Psoas muscle (tissue), 8 donors: Measurements from ENCODE around the gene CGREF1. TPM values are rescaled to one million over a fixed set of nuclear protein-coding genes. Genes with fewer than 3 reads are reported as not detected.

ENCODE experiments used
- ATAC-seq, 4 donors: fragments of 200-7000 bp; cut with Tn5 transposase; one replicate each; pipeline ENCODE4 v1.9.1; 2020; ENCODE audit warnings: moderate library complexity in 3 of 4, mild to moderate bottlenecking in 2 of 4
- DNase-seq, 2 donors: peaks; one replicate each; pipeline ENCODE4 v3.0.0-alpha.2; 2020
- H3K27ac ChIP-seq: fragments of 200-600 bp; one replicate; pipeline ENCODE4 v1.8.0; 2022
- H3K27me3 ChIP-seq, 3 donors: fragments of 200-600 bp in 1 of 3; one replicate each; pipeline versions ENCODE4 v1.6.1 to v1.8.0; 2013 to 2022; ENCODE audit warnings: low read length in 2 of 3, mild to moderate bottlenecking in 2 of 3, moderate library complexity in 1 of 3; ENCODE audit not compliant: insufficient read depth in 3 of 3
- H3K36me3 ChIP-seq, 2 donors: fragments of 200-600 bp in 1 of 2; one replicate each; pipeline versions ENCODE4 v1.6.1 to v1.8.0; 2013 to 2022; ENCODE audit warnings: low read depth in 1 of 2, mild to moderate bottlenecking in 1 of 2, moderate library complexity in 1 of 2; ENCODE audit not compliant: insufficient read depth in 1 of 2
- H3K4me1 ChIP-seq: fragments of 200-600 bp; one replicate; pipeline ENCODE4 v1.8.0; 2022
- H3K4me3 ChIP-seq: fragments of 200-600 bp; one replicate; pipeline ENCODE4 v1.8.0; 2022; ENCODE audit warnings: mild to moderate bottlenecking
- H3K9me3 ChIP-seq: fragments of 200-600 bp; one replicate; pipeline ENCODE4 v1.8.0; 2022
- CTCF ChIP-seq: fragments of 200-600 bp; IDR thresholded peaks from one replicate; pipeline ENCODE4 v1.8.0; 2022; ENCODE audit warnings: antibody characterized with exemption
- WGBS, 3 donors: extraction: QIAGEN DNeasy Blood & Tissue Kit; methylation state at CpG; one replicate each; pipeline versions ENCODE4 v1.1.6 to v1.1.7; 2013; 5-methylcytosine and 5-hydroxymethylcytosine counted together
- intact Hi-C, 2 donors: fragments of 100-400 bp; cut with DNase I; formaldehyde crosslinking; loops; one replicate each; pipeline versions ENCODE4 v1.11.0 to v1.14.2; 2022
- polyA plus RNA-seq, 3 donors: library from polyadenylated mRNA; stranded (reverse); fragments of 200-250 nt; gene quantifications; one replicate each; pipeline ENCODE4 v1.2.3, GENCODE V29; 2013
- total RNA-seq, 4 donors: library from RNA; stranded (reverse); fragmentation: NEBNext Ultra II Directional in 2 of 4; extraction: Animal tissue kit (Norgen Biotek cat#: 25700) in 2 of 4; gene quantifications; one replicate each; pipeline versions ENCODE4 v1.2.1 to v1.2.4, GENCODE V29; 2021 to 2023
- donor health status: healthy with polysubstance abuse.
- donor health status: DM: no; HTN: no; CAD: no; lungs with moderate emphysema.
- donor health status: Bipolar disorder and iron deficiency.
- donor health status: healthy.
- donor health status: DM: yes; HTN: yes; CAD: no.
- donor health status: DM: no; HTN: no; CAD: no.
- donor health status: DM: no; HTN: no; CAD: no.
- donor health status: DM: yes; HTN: yes; CAD: no.

The CGREF1 gene
- total and polyA plus RNA-seq, 7 donors = 2.8 to 15.8 (median 6.6) TPM

GRCh38 chr2:27058210-27058609 is 60.7 kb downstream of the CGREF1 start:
- DNase-seq (no peak), ATAC-seq (no peak)
- Histone ChIP-seq H3K27ac (no peak overlapping the region), H3K4me3 (no peak overlapping the region), H3K27me3 (no peaks in the 10 kb centered on the region), H3K4me1 (peaks cover 1% of the 10 kb centered on the region), H3K36me3 (peaks cover 2 to 76% of the 10 kb centered on the region in 2 donors), H3K9me3 (no peaks in the 10 kb centered on the region)
- intact Hi-C loops = no loop called here
- TF ChIP-seq CTCF = no peak
- WGBS, 3 donors = 86 to 94% (median 89%) methylated on average over 10 of the region's 10 CpGs

GRCh38 chr2:27057184-27057583 is 61.7 kb downstream of the CGREF1 start:
- ATAC-seq (no peak), DNase-seq (no peak)
- Histone ChIP-seq H3K27ac (no peak overlapping the region), H3K4me1 (peaks cover 3% of the 10 kb centered on the region), H3K27me3 (no peaks in the 10 kb centered on the region), H3K9me3 (no peaks in the 10 kb centered on the region), H3K36me3 (peaks cover 2 to 71% of the 10 kb centered on the region in 2 donors), H3K4me3 (no peak overlapping the region)
- intact Hi-C loops = no loop called here
- TF ChIP-seq CTCF = no peak
- 90 to 94% (median 94%) methylated on average over 6 of the region's 6 CpGs for WGBS, 3 donors

- H3K4me3 ChIP-seq = no peak overlapping the region
- H3K27ac ChIP-seq = no peak overlapping the region
- no peak for TF ChIP-seq CTCF
- no peak for DNase-seq
- no peaks in the 10 kb centered on the region for H3K27me3 ChIP-seq
- H3K4me1 ChIP-seq = peaks cover 7% of the 10 kb centered on the region
- ATAC-seq = no peak
- peaks cover 2 to 60% of the 10 kb centered on the region in 2 donors for H3K36me3 ChIP-seq
- no peaks in the 10 kb centered on the region for H3K9me3 ChIP-seq
- WGBS, 3 donors = 93 to 94% (median 94%) methylated on average over 11 of the region's 11 CpGs
- intact Hi-C loops = no loop called here
Observed at GRCh38 chr2:27054721-27055120, 64.2 kb downstream of the CGREF1 start.

- no peak for DNase-seq
- no peak overlapping the region for H3K27ac ChIP-seq
- 84 to 91% (median 85%) methylated on average over 8 of the region's 8 CpGs for WGBS, 3 donors
- peaks cover 15% of the 10 kb centered on the region for H3K4me1 ChIP-seq
- TF ChIP-seq CTCF = no peak
- ATAC-seq = no peak
- intact Hi-C loops = loop anchor here in 1 of 2 donors (2.0 kb wide), 1 partner anchor 17 kb away; the partner anchor contains the start of gene OST4
- H3K27me3 ChIP-seq = no peaks in the 10 kb centered on the region
- H3K4me3 ChIP-seq = no peak overlapping the region
- no peaks in the 10 kb centered on the region for H3K9me3 ChIP-seq
- H3K36me3 ChIP-seq = peaks cover 2 to 52% of the 10 kb centered on the region in 2 donors
Observed at GRCh38 chr2:27053776-27054175, 65.2 kb downstream of the CGREF1 start.

GRCh38 chr2:27053321-27053720 is 65.6 kb downstream of the CGREF1 start:
- H3K4me1 ChIP-seq = peaks cover 15% of the 10 kb centered on the region
- ATAC-seq (no peak), DNase-seq (no peak)
- no peak overlapping the region for H3K27ac ChIP-seq
- WGBS, 3 donors = 86 to 90% (median 88%) methylated on average over 11 of the region's 11 CpGs
- TF ChIP-seq CTCF = no peak
- intact Hi-C loops = loop anchor here in 1 of 2 donors (2.0 kb wide), 1 partner anchor 17 kb away; the partner anchor contains the start of gene OST4
- H3K36me3 ChIP-seq = peaks cover 2 to 47% of the 10 kb centered on the region in 2 donors
- H3K9me3 ChIP-seq = no peaks in the 10 kb centered on the region
- no peak overlapping the region for H3K4me3 ChIP-seq
- no peaks in the 10 kb centered on the region for H3K27me3 ChIP-seq
